ENCODE data around the gene HAUS6.

Gene HAUS6

DNA sequence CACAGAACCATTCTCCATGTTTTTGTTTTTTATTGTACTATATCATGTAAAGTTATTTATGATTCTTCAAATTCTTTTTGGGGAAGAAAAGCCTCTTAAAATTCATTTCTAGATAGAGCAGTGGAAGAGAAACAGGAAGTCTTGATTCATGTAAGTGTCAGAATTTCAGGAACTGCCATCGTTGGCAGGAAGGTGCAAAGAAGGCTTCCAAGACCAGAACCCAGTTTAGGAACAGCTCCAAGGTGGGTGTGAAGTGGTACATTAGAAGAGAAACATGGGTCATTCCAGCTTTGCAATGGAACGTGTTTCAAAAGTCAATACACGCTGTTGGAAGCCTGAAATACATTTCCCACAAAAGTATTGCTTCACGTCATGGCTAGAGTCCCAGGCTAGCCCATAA, 84.5 kb downstream of the HAUS6 start:
- TF ChIP-seq, protein P1, sequence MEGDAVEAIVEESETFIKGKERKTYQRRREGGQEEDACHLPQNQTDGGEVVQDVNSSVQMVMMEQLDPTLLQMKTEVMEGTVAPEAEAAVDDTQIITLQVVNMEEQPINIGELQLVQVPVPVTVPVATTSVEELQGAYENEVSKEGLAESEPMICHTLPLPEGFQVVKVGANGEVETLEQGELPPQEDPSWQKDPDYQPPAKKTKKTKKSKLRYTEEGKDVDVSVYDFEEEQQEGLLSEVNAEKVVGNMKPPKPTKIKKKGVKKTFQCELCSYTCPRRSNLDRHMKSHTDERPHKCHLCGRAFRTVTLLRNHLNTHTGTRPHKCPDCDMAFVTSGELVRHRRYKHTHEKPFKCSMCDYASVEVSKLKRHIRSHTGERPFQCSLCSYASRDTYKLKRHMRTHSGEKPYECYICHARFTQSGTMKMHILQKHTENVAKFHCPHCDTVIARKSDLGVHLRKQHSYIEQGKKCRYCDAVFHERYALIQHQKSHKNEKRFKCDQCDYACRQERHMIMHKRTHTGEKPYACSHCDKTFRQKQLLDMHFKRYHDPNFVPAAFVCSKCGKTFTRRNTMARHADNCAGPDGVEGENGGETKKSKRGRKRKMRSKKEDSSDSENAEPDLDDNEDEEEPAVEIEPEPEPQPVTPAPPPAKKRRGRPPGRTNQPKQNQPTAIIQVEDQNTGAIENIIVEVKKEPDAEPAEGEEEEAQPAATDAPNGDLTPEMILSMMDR (conservative IDR thresholded peaks at IDR 0.05; ENCODE audit: low read depth): no peak
- ChIA-PET POLR2A (ENCODE audit: low non-redundant PET) (no interaction called here), CTCF (interaction anchor here (0.6 to 0.8 kb wide), 2 partner anchors 27 to 763 kb away, joined by 4 to 5 read pairs; no protein-coding TSS in a partner anchor)
- DNase-seq (ENCODE audit: low spot score): no peak
- H3K27ac ChIP-seq: no peak overlapping the region

DNA sequence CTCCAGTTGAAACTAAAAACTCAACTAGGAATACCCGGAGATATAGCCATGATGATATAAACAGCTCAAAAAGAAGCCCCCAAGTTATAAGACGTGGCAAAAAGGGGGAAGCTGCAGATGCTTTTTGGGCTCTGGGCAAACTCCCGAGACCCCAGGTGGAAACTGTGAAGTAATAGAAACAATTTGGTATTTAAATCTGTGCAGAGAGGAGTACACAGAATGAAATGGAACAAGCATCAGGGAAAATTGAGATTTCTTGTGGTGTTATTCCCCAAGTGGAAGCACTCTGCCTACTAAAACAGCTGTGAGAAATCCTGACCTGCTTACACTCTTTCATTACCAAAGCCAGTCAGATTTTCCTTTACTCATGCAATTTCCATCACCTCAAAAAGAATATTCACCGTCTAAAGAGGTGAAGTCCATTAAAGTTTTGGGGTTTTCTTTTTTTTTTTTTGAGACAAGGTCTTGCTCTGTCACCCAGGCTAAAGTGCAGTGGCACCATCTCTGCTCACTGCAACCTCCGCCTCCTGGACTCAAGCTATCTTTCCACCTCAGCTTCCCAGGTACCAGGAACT, 93.2 kb downstream of the HAUS6 start:
- H3K27ac ChIP-seq: no peak overlapping the region
- POLR2A ChIA-PET (ENCODE audit: low non-redundant PET): no interaction called here
- CTCF ChIA-PET: interaction anchor here (0.5 to 0.6 kb wide), 2 partner anchors 435 to 640 kb away, joined by 3 to 4 read pairs; no protein-coding TSS in a partner anchor
- no peak for DNase-seq (ENCODE audit: low spot score)
- TF ChIP-seq, protein P1 (conservative IDR thresholded peaks at IDR 0.05; ENCODE audit: low read depth): no peak

Data from RWPE1 (cell line).